Psoas muscle (tissue), 8 donors: ENCODE measurements around the gene PADI2. TPM values are rescaled to one million over a fixed set of nuclear protein-coding genes. Genes with fewer than 3 reads are reported as not detected.

Experiments
- ATAC-seq, 4 donors: fragments of 200-7000 bp; cut with Tn5 transposase; one replicate each; pipeline ENCODE4 v1.9.1; 2020; ENCODE audit warnings: moderate library complexity in 3 of 4, mild to moderate bottlenecking in 2 of 4
- DNase-seq, 2 donors: peaks; one replicate each; pipeline ENCODE4 v3.0.0-alpha.2; 2020
- H3K27ac ChIP-seq: fragments of 200-600 bp; one replicate; pipeline ENCODE4 v1.8.0; 2022
- H3K27me3 ChIP-seq, 3 donors: fragments of 200-600 bp in 1 of 3; one replicate each; pipeline versions ENCODE4 v1.6.1 to v1.8.0; 2013 to 2022; ENCODE audit warnings: low read length in 2 of 3, mild to moderate bottlenecking in 2 of 3, moderate library complexity in 1 of 3; ENCODE audit not compliant: insufficient read depth in 3 of 3
- H3K36me3 ChIP-seq, 2 donors: fragments of 200-600 bp in 1 of 2; one replicate each; pipeline versions ENCODE4 v1.6.1 to v1.8.0; 2013 to 2022; ENCODE audit warnings: low read depth in 1 of 2, mild to moderate bottlenecking in 1 of 2, moderate library complexity in 1 of 2; ENCODE audit not compliant: insufficient read depth in 1 of 2
- H3K4me1 ChIP-seq: fragments of 200-600 bp; one replicate; pipeline ENCODE4 v1.8.0; 2022
- H3K4me3 ChIP-seq: fragments of 200-600 bp; one replicate; pipeline ENCODE4 v1.8.0; 2022; ENCODE audit warnings: mild to moderate bottlenecking
- H3K9me3 ChIP-seq: fragments of 200-600 bp; one replicate; pipeline ENCODE4 v1.8.0; 2022
- CTCF ChIP-seq: fragments of 200-600 bp; IDR thresholded peaks from one replicate; pipeline ENCODE4 v1.8.0; 2022; ENCODE audit warnings: antibody characterized with exemption
- WGBS, 3 donors: extraction: QIAGEN DNeasy Blood & Tissue Kit; methylation state at CpG; one replicate each; pipeline versions ENCODE4 v1.1.6 to v1.1.7; 2013; 5-methylcytosine and 5-hydroxymethylcytosine counted together
- intact Hi-C, 2 donors: fragments of 100-400 bp; cut with DNase I; formaldehyde crosslinking; loops; one replicate each; pipeline versions ENCODE4 v1.11.0 to v1.14.2; 2022
- polyA plus RNA-seq, 3 donors: library from polyadenylated mRNA; stranded (reverse); fragments of 200-250 nt; gene quantifications; one replicate each; pipeline ENCODE4 v1.2.3, GENCODE V29; 2013
- total RNA-seq, 4 donors: library from RNA; stranded (reverse); fragmentation: NEBNext Ultra II Directional in 2 of 4; extraction: Animal tissue kit (Norgen Biotek cat#: 25700) in 2 of 4; gene quantifications; one replicate each; pipeline versions ENCODE4 v1.2.1 to v1.2.4, GENCODE V29; 2021 to 2023
- donor health status: healthy with polysubstance abuse.
- donor health status: DM: no; HTN: no; CAD: no; lungs with moderate emphysema.
- donor health status: Bipolar disorder and iron deficiency.
- donor health status: healthy.
- donor health status: DM: yes; HTN: yes; CAD: no.
- donor health status: DM: no; HTN: no; CAD: no.
- donor health status: DM: no; HTN: no; CAD: no.
- donor health status: DM: yes; HTN: yes; CAD: no.

The PADI2 gene
- total and polyA plus RNA-seq, 7 donors, result 58.1 to 956 (median 198) TPM

GRCh38 chr1:17122521-17123164 is 3.4 kb upstream of the PADI2 start:
- Histone ChIP-seq H3K27me3 (no peaks in the 10 kb centered on the region), H3K36me3 (no peaks in the 10 kb centered on the region), H3K4me1 (peaks cover 28% of the 10 kb centered on the region), H3K9me3 (no peaks in the 10 kb centered on the region), H3K27ac (peak overlapping the region; percentile 97), H3K4me3 (no peak overlapping the region)
- no peak for TF ChIP-seq CTCF
- DNase-seq (peak in 1 of 2 donors; percentile 81), ATAC-seq (peak; percentile 65 to 80 (median 74))
- intact Hi-C loops, result loop anchor here in 1 of 2 donors (5.0 kb wide), 1 partner anchor 215 kb away; no protein-coding TSS in a partner anchor
- 20 to 29% (median 22%) methylated on average over 9 of the region's 9 CpGs for whole genome bisulfite sequencing, 3 donors

- intact Hi-C loops, result loop anchor here in 1 of 2 donors (5.0 kb wide), 1 partner anchor 215 kb away; no protein-coding TSS in a partner anchor
These were observed 2.6 kb upstream of the PADI2 start for GRCh38 chr1:17121881-17122280.

GRCh38 chr1:17120962-17121837 is 1.9 kb upstream of the PADI2 start:
- Histone ChIP-seq H3K4me1 (peaks cover 36% of the 10 kb centered on the region), H3K27me3 (no peaks in the 10 kb centered on the region), H3K36me3 (peaks cover 0 to 11% of the 10 kb centered on the region in 2 donors), H3K4me3 (no peak overlapping the region), H3K27ac (peak overlapping the region; percentile 97), H3K9me3 (no peaks in the 10 kb centered on the region)
- DNase-seq, result peak in 1 of 2 donors; percentile 62
- no peak for TF ChIP-seq CTCF
- 81 to 83% (median 81%) methylated on average over 23 of the region's 23 CpGs for whole genome bisulfite sequencing, 3 donors
- no peak for ATAC-seq
- intact Hi-C loops, result loop anchor here in 1 of 2 donors (5.0 kb wide), 1 partner anchor 216 kb away; no protein-coding TSS in a partner anchor

More at GRCh38 chr1:17121881-17122280, 2.6 kb upstream of the PADI2 start:
- Histone ChIP-seq H3K36me3 (peaks cover 0 to 4% of the 10 kb centered on the region in 2 donors), H3K9me3 (no peaks in the 10 kb centered on the region), H3K27me3 (no peaks in the 10 kb centered on the region), H3K4me3 (no peak overlapping the region), H3K4me1 (peaks cover 29% of the 10 kb centered on the region), H3K27ac (peak overlapping the region; percentile 97)
- 24 to 36% (median 33%) methylated on average over 8 of the region's 8 CpGs for WGBS, 3 donors
- no peak for TF ChIP-seq CTCF
- DNase-seq (peak in 1 of 2 donors; percentile 74), ATAC-seq (peak; percentile 50 to 72 (median 61))

- ATAC-seq (no peak), DNase-seq (no peak)
- H3K9me3 ChIP-seq, result no peaks in the 10 kb centered on the region
- intact Hi-C loops, result loop anchor here in 1 of 2 donors (5.0 kb wide), 1 partner anchor 217 kb away; no protein-coding TSS in a partner anchor
- H3K27ac ChIP-seq, result no peak overlapping the region
- no peak for TF ChIP-seq CTCF
- WGBS, 3 donors, result 90 to 97% (median 90%) methylated on average over 5 of the region's 5 CpGs
- H3K36me3 ChIP-seq, result peaks cover 0 to 16% of the 10 kb centered on the region in 2 donors
- H3K4me3 ChIP-seq, result no peak overlapping the region
- no peaks in the 10 kb centered on the region for H3K27me3 ChIP-seq
- peaks cover 43% of the 10 kb centered on the region for H3K4me1 ChIP-seq
These were observed 1.2 kb upstream of the PADI2 start for GRCh38 chr1:17120481-17120877.
